PFSK-1 (cell line): Measurements from ENCODE around the gene ID4.

Source experiments
- FOXP2 ChIP-seq: optimal IDR thresholded peaks from 2 replicates; pipeline ENCODE3; 2011; ENCODE audit warnings: borderline replicate concordance, control low read depth, inconsistent platforms; ENCODE audit not compliant: insufficient read depth; ENCODE audit errors: extremely low read length, extremely low read depth
- POLR2AphosphoS5 ChIP-seq: IDR thresholded peaks from 2 replicates; pipeline ENCODE4 v1.6.1; 2012; ENCODE audit warnings: low read depth, mild to moderate bottlenecking, control low read depth, low read length, moderate library complexity
- REST ChIP-seq, 2 experiments: IDR thresholded peaks; 2 replicates each; pipeline versions ENCODE4 v1.6.1 to v1.8.0; 2011 to 2012; ENCODE audit warnings: low read depth in 2 of 2, low read length in 2 of 2, control low read depth in 1 of 2, inconsistent platforms in 1 of 2, mild to moderate bottlenecking in 1 of 2, moderate library complexity in 1 of 2; ENCODE audit not compliant: insufficient read depth in 1 of 2
- SIN3A ChIP-seq: IDR thresholded peaks from 2 replicates; pipeline ENCODE4 v1.6.1; 2012; ENCODE audit warnings: mild to moderate bottlenecking, low read length, moderate library complexity, borderline replicate concordance; ENCODE audit not compliant: insufficient read depth
- TAF1 ChIP-seq: IDR thresholded peaks from 2 replicates; pipeline ENCODE4 v1.6.1; 2012; ENCODE audit warnings: low read length, control low read depth, borderline replicate concordance; ENCODE audit not compliant: insufficient read depth

The ID4 gene

GRCh38 chr6:19795211-19795610, 42.0 kb upstream of the ID4 start:
- TF ChIP-seq REST (IDR thresholded peaks at IDR 0.05; ENCODE audit: insufficient read depth in 1 of 2, low read depth in 2 of 2, low read length in 2 of 2) (no peak), POLR2AphosphoS5 (no peak), SIN3A (no peak), TAF1 (no peak), FOXP2 (no peak)

DNA sequence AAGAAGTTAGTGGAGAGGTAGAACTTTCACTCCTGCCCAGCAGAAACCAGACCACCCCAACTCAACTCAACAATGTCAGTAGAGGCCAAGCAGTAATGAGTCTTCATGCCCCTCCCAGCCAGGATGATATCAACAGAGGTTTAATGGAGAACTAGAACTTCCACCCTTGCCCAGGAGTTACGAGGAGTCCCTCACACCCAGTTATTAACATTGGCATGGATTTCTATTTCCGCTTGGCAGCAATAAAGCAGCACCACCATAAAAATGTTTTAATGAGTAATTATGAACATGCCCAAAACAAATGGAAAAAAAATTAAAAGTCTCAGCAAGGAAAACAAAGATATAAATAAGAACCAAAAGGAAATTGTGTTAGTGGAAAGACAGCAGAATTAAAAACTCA, 40.7 kb upstream of the ID4 start:
- TF ChIP-seq FOXP2 (no peak), POLR2AphosphoS5 (no peak), SIN3A (no peak), REST (IDR thresholded peaks at IDR 0.05; ENCODE audit: insufficient read depth in 1 of 2, low read depth in 2 of 2, low read length in 2 of 2) (no peak), TAF1 (no peak)

DNA sequence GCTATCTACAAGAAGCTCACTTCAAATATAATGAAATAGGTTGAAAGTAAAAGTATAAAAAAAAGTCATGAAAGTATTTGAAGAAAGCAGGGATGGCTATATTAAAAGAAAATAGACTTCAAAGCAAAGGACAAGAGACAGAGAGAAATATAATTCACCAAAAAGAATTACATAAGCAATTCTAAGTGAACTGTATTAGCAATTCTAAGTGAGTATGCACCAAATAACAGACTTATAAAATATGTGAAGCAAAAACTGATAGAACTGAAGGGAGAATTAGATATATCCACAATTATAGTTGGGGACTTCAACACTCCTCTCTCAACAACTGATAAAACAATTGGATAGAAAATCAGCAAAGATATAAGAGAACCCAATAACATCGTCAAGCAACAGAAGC, 38.8 kb upstream of the ID4 start:
- TF ChIP-seq REST (IDR thresholded peaks at IDR 0.05; ENCODE audit: insufficient read depth in 1 of 2, low read depth in 2 of 2, low read length in 2 of 2) (no peak), POLR2AphosphoS5 (no peak), TAF1 (no peak), SIN3A (no peak), FOXP2 (no peak)

- TF ChIP-seq REST (IDR thresholded peaks at IDR 0.05; ENCODE audit: insufficient read depth in 1 of 2, low read depth in 2 of 2, low read length in 2 of 2), result no peak
- no peak for TF ChIP-seq SIN3A
- TF ChIP-seq TAF1, result no peak
- TF ChIP-seq FOXP2, result no peak
- no peak for TF ChIP-seq POLR2AphosphoS5
Observed at GRCh38 chr6:19802656-19803055, 34.5 kb upstream of the ID4 start.
